ENCODE results near the gene LMX1B.
"Not testable (repeated sequence)": the region's sequence is repeated elsewhere in the genome, so short reads cannot be mapped to it uniquely, and the experiment has no call there.

Gene LMX1B

DNA sequence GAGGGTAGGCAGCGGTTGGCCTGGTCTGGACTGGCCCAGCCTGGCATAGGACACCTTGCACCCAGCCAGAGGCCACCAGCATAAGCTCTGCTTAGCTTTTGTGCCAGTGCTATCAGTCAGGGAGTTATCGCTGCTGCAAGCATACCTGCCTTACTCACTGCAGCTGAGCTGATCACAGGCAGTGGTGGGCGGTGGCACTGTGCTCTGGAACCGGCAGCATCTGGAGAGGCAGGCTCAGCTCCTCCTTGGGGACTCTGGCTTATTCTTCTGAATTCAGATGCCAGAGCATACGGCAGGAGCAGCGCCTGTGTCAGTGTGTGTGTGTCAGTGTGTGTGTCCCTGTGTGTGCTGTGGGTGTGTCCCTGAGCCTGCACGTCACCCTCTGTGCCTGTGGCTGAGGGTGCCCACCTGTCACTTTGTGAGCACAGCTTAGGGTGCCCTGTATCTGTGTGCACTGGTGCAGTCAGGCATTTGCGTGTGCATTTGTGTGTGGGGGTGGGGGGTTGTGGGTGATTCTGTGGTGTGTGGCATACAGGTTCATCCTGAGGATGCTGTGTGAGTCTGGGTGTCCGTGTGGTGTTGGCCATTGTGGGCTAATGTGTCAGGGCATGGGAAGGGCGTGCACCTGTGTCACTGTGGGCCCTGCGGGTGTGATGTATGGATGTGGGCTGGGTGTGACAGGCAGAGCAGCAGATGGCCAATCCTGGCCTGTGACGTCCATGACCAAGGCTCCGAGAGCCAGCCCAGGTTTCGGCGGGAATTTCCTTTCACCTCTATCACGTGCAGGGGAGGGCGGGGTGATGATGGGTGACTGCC lies 23.5 kb downstream of the LMX1B start:
- no peak for DNase-seq

DNA sequence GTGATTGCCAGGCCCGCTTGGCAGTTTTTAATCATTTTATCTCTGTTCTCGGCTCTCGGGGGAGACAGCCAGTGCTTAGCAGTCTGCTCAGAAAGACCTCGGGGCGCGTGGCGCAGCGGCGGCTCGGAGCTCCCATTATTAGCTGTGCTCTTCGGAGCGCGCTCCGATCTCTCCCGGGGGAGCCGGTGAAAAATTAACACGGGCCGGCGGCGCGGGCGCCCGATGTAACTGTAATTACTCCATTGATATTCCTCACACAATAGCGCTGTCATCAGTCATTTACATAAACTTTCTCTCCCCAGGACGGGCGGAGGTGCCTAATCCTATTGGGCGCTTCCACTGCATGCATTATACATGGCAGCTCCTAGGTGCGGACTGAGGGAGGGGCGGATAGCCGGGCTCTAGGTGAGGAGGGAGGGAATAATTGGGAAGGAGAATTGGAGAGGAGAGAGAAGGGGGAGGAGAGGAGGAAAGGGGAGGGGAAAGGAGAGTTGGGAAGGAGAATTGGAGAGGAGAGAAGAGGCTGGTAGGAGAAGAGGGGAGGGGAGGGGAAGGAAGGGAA lies 24.9 kb downstream of the LMX1B start:
- DNase-seq = peak; percentile 57

DNA sequence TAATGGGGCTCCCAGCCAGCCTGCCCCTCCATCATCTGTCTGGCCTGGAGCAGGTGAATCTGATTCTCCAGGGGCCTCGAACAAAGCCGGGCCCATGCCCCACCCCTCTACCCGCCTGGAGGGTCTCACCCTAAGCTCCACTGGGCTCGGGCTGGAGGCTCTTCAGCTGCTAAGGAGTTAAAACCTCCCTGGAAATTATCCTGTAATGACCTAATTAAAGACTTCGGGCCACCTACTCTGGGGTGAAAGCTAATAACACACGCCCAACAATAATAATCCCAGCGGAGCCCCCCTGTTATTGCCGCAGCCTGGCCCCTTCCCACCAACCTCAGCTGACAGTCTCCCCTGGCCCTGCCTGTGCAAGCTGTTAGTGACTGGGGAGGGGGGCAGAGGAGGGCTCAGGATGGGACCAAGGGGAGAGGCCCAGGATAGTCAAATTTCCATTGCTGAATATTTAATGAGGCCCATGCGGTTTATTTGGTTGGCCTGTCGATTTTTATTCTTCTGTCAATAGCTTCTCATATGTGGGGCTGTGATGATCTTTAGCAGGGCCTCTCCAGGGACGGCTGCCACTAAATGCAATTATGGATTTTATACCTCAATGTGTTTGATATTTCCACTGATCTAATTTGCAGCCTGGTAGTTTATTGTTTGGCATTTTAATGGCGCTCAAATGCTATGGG lies 25.7 kb downstream of the LMX1B start:
- DNase-seq = no peak

DNA sequence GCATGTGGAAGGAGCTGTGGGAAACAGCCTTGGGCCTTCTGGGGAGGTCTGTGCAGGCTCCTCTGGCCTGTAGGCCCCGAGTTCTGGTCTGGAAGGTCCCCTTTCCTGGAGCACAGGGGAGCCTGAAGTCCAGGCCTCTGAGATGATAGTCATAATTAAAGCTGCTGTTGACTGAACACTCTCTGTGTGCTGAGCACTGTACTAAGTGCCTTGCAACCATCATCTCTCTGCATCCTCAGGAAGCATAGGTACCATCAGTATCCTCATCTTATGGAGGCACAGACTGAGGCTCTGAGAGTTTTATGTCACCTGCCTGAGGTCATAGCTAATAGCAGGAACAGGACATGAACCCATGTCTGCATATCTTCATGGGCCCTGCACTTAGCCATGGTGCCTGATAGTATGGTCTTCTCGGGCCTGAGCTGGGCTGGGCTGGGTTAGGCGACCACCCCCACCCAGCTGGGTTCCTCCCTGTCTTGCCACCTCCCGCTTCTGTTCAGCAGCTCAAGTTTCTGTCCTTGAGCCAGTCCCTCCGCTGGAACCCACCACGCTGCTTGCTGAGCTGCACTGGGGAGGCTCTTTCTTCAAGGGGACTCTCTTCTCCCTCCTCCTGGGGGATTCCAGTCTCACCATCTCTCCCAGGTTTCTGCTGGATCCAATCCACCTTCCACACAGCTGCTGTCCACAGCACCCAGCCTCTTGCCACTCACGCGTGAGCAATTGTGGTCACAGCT lies 27.6 kb downstream of the LMX1B start:
- DNase-seq = no peak

DNA sequence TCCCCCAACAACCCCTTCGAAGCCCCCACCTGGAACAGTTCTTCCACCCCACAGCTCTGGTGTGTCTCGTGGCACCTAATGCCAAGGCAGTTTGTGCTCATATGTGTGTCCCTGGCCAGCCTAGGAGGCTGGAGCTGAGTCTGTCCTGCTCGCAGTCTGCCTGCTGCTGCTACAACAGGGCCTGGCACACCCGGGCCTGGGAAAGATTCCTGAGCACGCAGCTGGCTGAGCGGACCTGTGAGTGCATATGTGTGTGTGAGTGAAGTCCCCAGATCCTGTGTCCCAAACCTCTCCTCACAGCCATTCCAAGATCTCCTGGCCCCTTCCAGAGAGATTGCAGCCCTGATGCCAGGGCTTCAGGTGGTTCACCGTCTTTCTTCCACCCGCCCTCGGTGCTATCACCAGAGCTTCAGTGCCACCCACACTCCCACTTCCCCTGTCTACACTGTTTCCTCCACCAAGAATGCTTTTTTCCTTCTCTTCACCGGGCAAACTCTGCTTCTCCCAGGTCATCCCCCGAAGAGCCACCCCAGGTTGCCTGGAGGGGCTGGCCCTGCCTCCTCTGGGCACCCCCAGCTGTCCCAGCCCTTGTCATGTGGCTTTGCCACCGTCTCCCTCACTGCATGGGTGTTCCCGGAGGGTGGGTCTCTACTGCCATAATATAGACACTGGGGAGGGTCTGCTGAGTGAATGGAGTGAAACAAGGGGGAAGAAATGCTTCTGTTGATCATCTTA lies 28.4 kb downstream of the LMX1B start:
- no peak for DNase-seq

DNA sequence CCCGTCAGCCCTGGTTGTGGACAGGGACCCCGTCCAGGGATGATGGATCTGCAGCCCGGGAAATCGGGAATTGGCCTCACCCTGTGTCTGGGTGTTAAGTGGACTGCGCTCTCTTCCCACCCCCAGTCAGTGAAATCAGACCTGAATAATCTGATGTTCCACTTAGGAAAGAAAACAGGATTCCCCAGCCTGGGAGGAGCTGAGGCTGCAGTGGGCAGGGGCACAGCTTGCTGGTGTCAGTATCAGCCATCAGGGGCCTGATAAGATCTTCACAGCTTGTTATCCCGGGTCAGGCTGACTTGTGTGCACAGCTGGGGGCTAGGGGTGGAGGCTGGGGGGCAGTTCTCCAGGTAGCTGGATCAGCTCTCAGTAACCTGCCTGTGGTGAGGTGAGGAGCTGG lies 29.1 kb downstream of the LMX1B start:
- no peak for DNase-seq

DNA sequence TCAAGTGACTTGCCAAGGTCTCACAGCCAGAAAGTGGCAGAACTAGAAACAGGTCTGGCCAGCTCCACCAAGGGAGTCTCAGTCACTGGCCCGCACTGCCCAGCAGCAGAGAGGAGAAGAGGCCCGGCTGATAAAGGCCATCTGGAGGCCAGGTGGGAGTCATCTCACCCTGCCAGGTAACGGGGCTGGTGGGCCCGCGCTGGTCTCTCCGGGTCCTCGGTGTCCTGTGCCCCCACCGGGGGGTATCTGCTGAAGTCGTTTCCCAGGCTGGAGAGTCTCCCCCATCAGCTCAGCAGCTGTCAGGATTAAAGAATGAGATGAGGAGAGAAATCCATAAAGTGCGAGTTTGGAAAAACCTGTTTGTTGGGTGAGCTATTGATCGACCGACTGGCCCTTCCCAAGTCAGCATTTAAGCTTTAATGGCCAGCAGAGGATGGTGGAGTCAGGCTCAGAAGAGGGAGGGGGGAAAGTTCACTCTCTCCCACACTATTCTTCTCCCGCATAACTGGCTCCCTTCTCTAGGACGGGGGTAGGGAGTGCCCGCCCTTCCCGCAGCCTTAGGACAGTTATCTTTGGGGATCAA lies 30.3 kb downstream of the LMX1B start:
- DNase-seq = no peak

DNA sequence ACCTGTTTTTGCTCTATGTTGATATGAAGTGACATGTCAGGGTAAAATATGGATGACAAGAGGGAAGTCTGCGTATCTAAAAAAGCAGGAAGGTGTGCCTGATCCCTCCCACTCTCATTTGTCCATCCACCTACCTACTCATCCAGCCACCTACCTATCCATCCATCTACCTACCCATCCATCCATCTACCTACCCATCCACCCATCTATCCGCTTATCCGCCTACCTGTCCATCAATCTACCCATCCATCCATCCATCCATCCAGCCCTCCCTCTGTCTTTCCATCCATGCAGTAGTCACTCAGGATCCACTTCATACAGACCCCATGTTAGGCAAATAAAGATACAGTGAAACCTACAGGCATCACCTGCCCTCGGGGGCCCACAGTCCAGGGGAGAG lies 32.4 kb downstream of the LMX1B start:
- no peak for DNase-seq

DNA sequence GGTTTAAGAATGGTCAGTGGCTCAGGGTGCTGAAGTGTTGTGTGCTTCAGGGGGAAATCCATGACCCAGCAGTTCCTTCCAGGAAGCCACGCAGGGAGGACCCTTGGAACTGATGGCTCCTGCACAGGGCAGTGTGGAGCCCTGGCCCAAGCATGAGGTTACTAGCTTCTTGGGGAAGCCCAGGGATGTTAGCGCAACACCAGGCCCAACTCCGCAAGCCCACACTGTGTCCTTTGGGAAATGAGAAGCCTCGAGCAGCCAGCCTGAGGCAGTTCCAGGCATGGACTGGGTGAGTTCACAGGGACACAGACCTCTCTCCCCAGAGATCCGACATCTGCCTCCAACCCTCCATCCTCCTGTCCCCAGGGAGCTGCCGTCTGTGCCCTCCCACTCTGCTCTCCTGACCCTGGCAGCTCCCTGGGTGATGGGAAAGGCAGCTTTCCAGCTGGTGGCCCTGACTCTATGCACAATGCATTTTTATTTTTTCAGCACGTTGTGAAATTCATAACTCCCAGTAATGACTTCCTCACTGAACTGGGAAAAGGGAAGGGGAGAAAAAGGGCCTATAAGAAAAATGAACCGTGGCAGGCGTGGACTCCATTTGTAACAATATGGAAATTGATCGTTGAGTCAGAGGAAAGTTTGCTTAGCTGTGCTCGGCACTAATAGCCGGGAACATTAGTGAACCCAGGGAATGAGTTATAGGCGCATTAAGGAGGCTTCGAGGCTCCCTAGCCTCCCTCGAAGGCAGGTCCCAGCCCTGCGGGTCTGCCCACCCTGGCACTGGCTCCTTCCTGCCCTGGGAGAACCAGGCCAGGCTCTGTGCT lies 34.1 kb downstream of the LMX1B start:
- no peak for DNase-seq

DNA sequence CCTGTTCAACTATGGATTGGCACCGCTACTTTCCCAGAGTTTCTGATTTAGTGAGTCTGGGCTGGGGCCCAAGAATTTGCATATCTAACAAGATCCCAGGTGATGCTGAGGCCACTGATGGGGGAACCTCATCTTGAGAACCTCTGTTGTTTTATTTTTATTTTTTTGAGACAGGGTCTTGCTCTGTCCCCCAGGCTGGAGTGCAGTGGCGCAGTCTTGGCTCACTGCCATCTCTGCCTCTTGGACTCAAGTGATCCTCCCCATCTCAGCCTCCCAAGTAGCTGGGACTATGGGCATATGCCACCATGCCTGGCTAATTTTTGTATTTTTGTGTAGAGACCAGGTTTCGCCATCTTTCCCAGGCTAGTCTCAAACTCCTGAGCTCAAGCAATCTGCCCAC lies 35.7 kb downstream of the LMX1B start:
- no peak for DNase-seq

DNA sequence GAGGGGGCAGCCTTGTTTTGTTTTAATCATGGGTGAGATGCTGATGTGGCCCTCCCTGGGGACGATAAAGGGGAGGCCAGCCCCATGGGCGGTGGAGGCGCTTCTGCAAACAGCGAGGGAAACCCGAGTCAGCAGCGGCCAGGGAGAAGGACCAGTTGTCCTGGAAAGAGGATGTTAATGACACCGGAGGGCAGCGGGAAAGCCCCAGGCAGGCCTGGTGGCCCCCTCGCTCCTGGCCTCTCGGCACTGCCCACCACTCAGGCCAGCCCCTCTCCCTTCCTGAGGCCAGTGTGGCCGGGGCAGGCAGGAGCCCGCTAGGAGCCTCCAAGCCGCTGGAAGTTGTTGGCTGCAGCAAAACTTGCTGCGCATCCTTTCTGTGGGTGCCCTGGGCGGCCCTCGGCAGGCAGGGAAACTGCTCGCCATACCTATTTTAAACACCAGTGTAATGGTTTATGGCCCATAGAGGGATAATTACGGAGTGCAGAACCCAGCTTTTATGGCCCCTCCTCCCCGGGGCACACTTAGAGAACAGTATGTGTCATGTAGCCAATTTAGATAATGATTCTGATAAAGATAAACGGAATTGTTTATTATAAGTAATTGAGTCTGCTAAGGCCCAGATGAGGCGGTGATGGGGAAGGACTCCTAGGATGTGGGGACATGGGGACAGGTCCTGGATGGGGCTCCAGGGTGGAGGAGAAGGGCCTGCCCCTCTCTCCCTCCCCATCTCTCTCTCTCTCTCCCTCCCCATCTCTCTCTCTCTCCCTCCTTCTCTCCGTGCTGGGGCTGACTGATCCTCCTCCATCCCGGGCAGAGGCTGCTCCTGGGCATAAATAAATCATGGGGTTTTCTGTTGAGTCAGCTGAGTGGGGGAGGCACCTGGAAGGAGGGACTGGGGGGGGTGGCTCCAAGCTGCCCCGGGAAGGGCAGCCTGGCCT lies 36.9 kb downstream of the LMX1B start:
- DNase-seq = no peak

DNA sequence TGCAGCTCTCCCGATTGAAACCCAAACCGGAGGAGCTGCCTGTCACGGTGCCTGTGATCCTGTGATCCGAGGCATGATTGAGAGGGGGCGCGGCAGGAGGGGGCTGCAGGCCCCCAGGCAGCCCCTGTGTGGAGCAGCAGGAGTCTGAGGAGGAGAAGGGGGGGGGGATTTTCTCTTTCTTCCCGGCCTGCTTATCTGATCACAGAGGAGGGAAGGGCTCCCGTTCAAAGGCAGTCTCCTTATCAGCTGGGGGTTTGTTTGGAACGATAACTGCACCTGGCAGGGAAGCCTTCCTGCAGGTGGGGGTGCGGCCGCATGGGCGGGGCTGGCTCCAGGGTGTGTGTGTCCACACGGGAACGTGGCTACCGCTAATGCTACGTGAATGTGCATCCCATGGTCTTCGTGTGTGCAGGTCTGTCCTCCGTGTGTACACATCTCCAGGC lies 38.4 kb downstream of the LMX1B start:
- DNase-seq = no peak

DNA sequence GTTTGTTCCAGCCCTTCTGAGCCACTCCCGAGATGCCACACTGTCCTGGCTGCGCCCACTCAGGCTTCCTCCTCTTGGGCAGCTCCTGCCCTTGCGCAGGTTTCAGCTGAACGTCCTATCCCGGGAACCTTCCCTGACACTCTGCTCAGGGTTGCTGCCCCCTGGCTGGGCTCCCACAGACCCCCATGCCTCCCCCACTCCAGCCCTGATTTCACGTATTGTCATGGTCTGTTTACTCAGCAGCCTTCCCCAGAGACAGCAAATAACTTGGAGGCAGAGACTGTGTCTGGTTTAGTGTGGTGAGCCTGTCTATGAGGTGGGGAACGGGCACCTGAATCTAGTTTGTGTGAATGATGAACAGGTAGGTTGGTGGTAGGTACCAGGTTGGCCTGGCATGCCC lies 40.4 kb downstream of the LMX1B start:
- no peak for DNase-seq

DNA sequence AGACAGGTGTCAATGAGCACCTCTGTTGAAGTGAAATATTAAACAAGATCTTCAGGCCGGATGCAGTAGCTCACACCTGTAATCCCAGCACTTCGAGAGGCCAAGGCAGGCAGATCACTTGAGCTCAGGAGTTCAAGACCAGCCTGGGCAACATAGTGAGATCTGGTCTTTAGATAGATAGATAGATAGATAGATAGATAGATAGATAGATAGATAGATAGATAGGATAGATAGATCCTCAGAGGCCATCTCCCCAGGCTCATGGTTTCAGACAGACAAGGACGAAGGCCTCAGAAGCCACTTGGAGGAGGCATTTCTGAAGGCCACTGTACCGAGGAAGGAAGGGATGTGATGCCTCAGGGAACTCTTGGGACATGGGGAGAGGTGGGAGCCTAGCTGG lies 42.5 kb downstream of the LMX1B start:
- not testable (repeated sequence) for DNase-seq

DNA sequence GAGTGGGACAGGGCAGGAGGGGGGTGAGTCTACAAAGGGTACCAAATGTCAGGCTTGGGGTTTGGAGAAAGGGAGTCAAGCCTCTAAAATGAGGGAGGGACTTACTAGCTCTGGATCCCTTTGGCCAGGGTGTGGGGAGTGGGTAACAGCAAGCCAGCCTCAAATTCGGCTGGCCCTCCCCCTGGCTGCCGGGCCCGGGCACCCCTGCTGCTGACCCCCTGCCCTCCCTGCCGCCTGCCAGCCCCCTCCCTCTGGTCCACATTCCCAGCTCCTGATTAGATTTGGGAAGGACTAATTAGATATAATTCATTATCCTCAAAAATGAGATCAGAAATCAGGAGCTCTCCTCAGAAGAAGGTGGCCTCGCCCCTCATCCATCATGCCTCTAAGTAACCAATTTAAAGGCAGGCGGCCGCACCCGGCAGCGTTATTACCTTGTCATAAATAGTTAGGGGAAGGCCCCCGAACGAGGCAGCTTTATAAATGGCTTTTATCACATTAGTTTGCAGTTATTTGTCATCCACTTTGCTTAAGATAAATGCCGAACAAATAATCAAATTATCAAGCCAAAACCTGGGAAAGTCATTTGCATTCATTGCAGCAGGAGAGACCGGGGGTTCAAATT lies 44.6 kb downstream of the LMX1B start:
- DNase-seq = no peak

DNA sequence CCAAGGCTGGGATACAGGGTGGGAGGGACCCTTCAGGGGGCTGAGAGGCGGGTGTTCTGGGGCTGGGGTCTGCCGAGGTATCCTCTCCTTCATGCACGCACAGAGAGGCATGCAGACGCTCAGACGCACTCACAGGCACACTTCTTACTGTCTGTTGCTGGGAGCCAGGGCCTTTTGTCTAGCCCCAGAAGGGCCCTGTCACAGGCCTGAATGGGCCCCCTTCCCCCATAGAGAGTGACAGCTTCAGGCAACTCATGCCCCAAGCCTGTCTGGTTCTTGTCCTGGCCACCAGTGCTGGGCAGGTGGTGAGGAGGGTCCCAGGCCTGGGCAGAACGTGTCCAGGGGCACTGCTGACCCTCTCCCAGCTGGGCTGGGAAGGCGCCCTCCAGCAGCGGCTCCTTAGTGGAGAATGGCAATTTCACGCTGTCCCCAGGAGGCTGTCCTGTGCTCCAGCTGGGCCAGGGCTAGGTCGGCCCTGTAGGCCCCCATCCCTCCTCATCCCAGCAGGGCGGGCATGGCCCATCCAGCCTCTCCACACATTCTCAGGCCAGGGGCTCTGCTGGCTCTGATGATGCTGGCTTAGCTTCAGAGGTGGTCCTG lies 45.3 kb downstream of the LMX1B start:
- no peak for DNase-seq

DNA sequence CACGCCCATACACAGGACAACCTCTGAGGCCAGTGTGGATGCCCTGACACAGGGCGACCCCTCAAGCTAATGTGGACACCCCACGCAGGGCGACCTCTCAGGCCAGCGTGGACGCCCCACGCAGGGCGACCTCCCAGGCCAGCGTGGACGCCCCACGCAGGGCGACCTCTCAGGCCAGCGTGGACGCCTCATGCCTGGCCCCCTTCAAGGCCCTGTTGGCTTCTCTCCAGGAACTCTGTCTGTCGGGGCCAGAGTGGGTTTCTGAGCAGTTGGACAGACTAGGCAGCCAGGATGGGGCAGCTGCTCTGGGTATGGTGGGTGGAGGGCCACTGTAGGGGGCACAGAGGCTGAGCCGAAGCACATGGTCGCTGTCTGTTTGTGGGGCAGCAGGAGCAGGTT lies 47.4 kb downstream of the LMX1B start:
- DNase-seq = no peak

DNA sequence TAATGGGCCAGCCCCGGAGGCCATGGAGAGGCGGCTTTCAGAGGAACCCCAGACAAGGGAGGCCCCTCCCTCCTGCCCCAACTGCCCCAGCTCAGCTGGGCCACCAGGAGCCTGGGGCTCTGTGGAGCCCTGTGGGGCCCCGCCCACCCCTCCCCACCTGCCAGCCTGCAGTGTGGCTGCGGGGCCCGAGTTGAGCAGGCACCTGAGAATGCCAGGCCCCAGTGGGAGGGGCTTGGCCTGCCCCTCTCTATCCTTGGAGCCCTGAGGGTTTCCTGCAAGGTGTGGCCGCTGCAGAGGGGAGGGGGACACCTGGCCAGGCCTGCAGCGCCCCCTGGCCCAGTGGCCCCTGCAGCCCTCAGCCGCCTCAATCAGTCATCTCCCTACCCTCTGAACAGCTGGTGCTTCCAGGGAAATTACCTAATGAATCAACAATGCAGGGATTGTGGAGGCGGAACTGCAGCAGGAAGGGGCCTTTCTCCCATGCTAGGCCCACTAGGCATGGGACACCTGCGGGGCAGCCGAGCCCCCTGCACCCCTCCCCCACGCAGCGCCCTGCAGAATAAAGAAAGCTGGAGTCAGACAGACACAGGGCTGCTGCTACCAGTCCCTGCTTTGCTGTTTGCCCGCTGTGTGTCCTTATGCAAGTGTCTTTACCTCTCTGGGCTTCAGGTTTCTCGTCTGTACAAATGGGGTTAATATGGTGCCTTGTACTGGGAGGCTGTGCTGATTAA lies 48.0 kb downstream of the LMX1B start:
- DNase-seq = no peak

DNA sequence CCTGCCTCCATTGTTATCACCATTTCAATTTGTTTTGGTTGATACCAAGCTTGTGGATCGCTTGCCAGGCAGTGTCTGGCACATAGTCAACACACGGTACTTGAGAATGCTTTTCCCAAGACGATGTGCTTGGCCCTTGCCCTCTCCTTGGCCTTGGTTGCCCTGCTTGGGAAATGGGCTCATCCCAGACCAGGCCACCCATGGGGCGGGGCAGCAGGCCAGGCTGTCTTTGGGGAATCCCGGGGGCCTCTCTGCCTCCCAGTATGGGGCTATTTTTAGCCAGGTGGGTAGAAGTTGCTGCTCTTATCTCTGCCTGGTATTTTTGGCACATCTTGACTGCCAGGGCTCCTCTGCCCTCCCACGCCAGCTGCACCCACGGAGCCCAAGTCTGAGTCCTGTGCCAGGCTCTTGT lies 49.9 kb downstream of the LMX1B start:
- no peak for DNase-seq
